ENCODE data around the gene ST8SIA5.

ST8SIA5 gene

GRCh38 chr18:46767217-46767616 lies 10.4 kb upstream of the ST8SIA5 start:
- H3K4me1 ChIP-seq (ENCODE audit: control insufficient read depth, low read length): peaks cover 34% of the 10 kb centered on the region
- no peak overlapping the region for H3K4me3 ChIP-seq (ENCODE audit: low read length)
- H3K27me3 ChIP-seq (ENCODE audit: control insufficient read depth, low read length): peaks cover 18% of the 10 kb centered on the region
- H3K9me3 ChIP-seq (ENCODE audit: control insufficient read depth, insufficient read depth, low read length): no peaks in the 10 kb centered on the region
- 0 out of 2 replicates have a peak, but pooled peaks cover 4% of the 10 kb centered on the region for H3F3A ChIP-seq (ENCODE audit: control insufficient read depth, insufficient read depth)
- TF ChIP-seq CTCF (IDR thresholded peaks at IDR 0.05; ENCODE audit: low read depth, low read length, poor library complexity, severe bottlenecking) (no peak), EZH2phosphoT487 (IDR thresholded peaks at IDR 0.05; ENCODE audit: borderline replicate concordance, low read length) (no peak)
- H3K79me2 ChIP-seq (ENCODE audit: control insufficient read depth, low read length): no peaks in the 10 kb centered on the region
- H3K9me2 ChIP-seq (replicated peaks; ENCODE audit: control insufficient read depth, low read length): no peaks in the 10 kb centered on the region
- H4K20me1 ChIP-seq (ENCODE audit: control insufficient read depth, insufficient read depth, low read depth, low read length): no peaks in the 10 kb centered on the region
- H3K36me3 ChIP-seq (ENCODE audit: control insufficient read depth, low read length): no peaks in the 10 kb centered on the region
- no peak overlapping the region for H3K27ac ChIP-seq (ENCODE audit: low read depth, low read length)
- H3K4me2 ChIP-seq (ENCODE audit: low read length): no peak overlapping the region

DNA sequence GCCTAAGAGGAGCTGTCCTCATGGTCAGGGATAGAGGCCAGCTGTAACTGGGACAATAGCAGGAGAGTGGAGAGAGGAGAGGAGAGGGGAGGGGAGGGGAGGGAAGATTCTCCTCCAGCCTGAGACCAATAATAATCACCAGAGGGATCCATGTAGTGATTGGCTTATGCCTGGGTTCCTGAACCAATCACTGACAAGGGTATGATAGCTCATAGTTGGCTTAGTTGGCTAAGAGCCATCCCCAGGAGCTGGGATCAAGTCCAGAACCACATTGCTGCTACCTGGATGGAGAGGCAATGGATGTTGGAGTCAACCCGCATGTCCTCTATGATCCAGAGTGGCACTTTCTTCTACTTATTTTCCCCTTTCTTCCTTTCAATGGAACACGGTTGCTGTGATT lies 7.7 kb upstream of the ST8SIA5 start:
- no peaks in the 10 kb centered on the region for H4K20me1 ChIP-seq (ENCODE audit: control insufficient read depth, insufficient read depth, low read depth, low read length)
- H3K36me3 ChIP-seq (ENCODE audit: control insufficient read depth, low read length): no peaks in the 10 kb centered on the region
- H3K79me2 ChIP-seq (ENCODE audit: control insufficient read depth, low read length): no peaks in the 10 kb centered on the region
- H3F3A ChIP-seq (ENCODE audit: control insufficient read depth, insufficient read depth): peaks cover 2% of the 10 kb centered on the region; the same call in 1 of the 2 replicates
- H3K27ac ChIP-seq (ENCODE audit: low read depth, low read length): no peak overlapping the region
- peaks cover 15% of the 10 kb centered on the region for H3K4me1 ChIP-seq (ENCODE audit: control insufficient read depth, low read length)
- peaks cover 35% of the 10 kb centered on the region for H3K27me3 ChIP-seq (ENCODE audit: control insufficient read depth, low read length)
- H3K9me2 ChIP-seq (replicated peaks; ENCODE audit: control insufficient read depth, low read length): no peaks in the 10 kb centered on the region
- TF ChIP-seq CTCF (IDR thresholded peaks at IDR 0.05; ENCODE audit: low read depth, low read length, poor library complexity, severe bottlenecking) (no peak), EZH2phosphoT487 (IDR thresholded peaks at IDR 0.05; ENCODE audit: borderline replicate concordance, low read length) (no peak)
- no peak overlapping the region for H3K4me3 ChIP-seq (ENCODE audit: low read length)
- H3K9me3 ChIP-seq (ENCODE audit: control insufficient read depth, insufficient read depth, low read length): no peaks in the 10 kb centered on the region
- no peak overlapping the region for H3K4me2 ChIP-seq (ENCODE audit: low read length)

- Histone ChIP-seq H3K27me3 (ENCODE audit: control insufficient read depth, low read length) (peaks cover 58% of the 10 kb centered on the region), H3K27ac (ENCODE audit: low read depth, low read length) (no peak overlapping the region), H4K20me1 (ENCODE audit: control insufficient read depth, insufficient read depth, low read depth, low read length) (no peaks in the 10 kb centered on the region)
These were observed 4.4 kb upstream of the ST8SIA5 start for GRCh38 chr18:46761059-46761769.

More at GRCh38 chr18:46761059-46761769, 4.4 kb upstream of the ST8SIA5 start:
- Histone ChIP-seq H3K4me2 (ENCODE audit: low read length) (no peak overlapping the region), H3K36me3 (ENCODE audit: control insufficient read depth, low read length) (no peaks in the 10 kb centered on the region), H3K9me3 (ENCODE audit: control insufficient read depth, insufficient read depth, low read length) (no peaks in the 10 kb centered on the region), H3K4me3 (ENCODE audit: low read length) (no peak overlapping the region), H3K79me2 (ENCODE audit: control insufficient read depth, low read length) (no peaks in the 10 kb centered on the region), H3K4me1 (ENCODE audit: control insufficient read depth, low read length) (peaks cover 24% of the 10 kb centered on the region), H3K9me2 (replicated peaks; ENCODE audit: control insufficient read depth, low read length) (no peaks in the 10 kb centered on the region), H3F3A (ENCODE audit: control insufficient read depth, insufficient read depth) (peaks cover 10% of the 10 kb centered on the region; the same call in 1 of the 2 replicates)
- no peak for TF ChIP-seq EZH2phosphoT487 (IDR thresholded peaks at IDR 0.05; ENCODE audit: borderline replicate concordance, low read length)
- TF ChIP-seq CTCF (IDR thresholded peaks at IDR 0.05; ENCODE audit: low read depth, low read length, poor library complexity, severe bottlenecking): no peak
